ENCODE results near the gene SEZ6.

DNA sequence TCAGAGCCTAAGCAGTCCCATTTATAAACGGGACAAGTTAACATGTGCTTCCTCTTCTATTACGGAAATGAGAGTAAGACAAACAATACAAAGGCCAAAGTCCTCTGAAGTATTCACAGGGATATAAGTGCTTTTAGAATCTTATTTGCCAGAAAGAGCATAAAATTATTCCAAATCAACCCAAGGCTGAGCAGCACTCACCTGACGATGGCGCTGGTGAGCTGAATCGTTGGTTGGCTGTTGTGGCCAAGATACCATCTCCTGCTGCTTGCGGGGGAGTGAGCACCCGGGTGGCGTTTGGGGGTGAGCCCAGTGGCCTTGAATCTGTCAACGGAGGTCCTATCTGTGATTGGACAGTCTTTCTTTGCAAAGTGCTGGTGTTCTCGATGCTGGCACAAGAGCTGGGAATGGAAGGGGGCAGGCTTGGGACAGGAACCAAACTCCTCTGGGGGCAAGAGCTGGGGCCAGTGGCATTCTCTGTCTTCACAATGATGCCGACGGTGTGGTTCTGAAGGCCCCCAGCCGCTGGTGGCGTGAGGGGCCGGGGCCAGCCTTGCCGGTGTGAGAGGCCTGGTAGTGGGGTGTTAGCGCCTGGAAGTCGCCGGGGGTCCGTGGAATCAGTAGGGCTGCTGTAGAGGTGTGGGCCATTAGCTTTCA, 93.4 kb downstream of the SEZ6 start:
- no peak for TF ChIP-seq CTCF (IDR thresholded peaks at IDR 0.05)
- TF ChIP-seq EZH2 (IDR thresholded peaks at IDR 0.05; ENCODE audit: borderline replicate concordance, insufficient read depth, low read depth, low read length, poor library complexity, severe bottlenecking): no peak
